H9 (cell line): ENCODE measurements around the gene ARHGDIA. TPM values are rescaled to one million over a fixed set of nuclear protein-coding genes. Genes with fewer than 3 reads are reported as not detected.
A peak's percentile ranks its signal among the peaks of the same experiment; 100 is the strongest.

Experiments
- DNase-seq: peaks from one replicate; pipeline ENCODE4 v3.0.0-alpha.2; 2017
- H2AFZ ChIP-seq: one replicate; pipeline ENCODE4 v1.6.1; 2013; ENCODE audit warnings: mild to moderate bottlenecking, low read length, control low read depth, moderate library complexity
- H2AK5ac ChIP-seq: 2 replicates; pipeline ENCODE4 v1.6.1; 2013; ENCODE audit warnings: low read length, control low read depth, mixed read lengths; ENCODE audit not compliant: insufficient read length
- H2BK120ac ChIP-seq: one replicate; pipeline ENCODE4 v1.6.1; 2013; ENCODE audit warnings: low read depth, mild to moderate bottlenecking, low read length, control low read depth, inconsistent platforms; ENCODE audit not compliant: poor library complexity, severe bottlenecking
- H2BK12ac ChIP-seq: 2 replicates; pipeline ENCODE4 v1.6.1; 2013; ENCODE audit warnings: low read length, control low read depth, mixed read lengths, low read depth; ENCODE audit not compliant: insufficient read length
- H2BK15ac ChIP-seq: 2 replicates; pipeline ENCODE4 v1.6.1; 2013; ENCODE audit warnings: low read depth, low read length, control low read depth
- H2BK20ac ChIP-seq: one replicate; pipeline ENCODE4 v1.6.1; 2013; ENCODE audit warnings: low read depth, mild to moderate bottlenecking, low read length, control low read depth, inconsistent platforms; ENCODE audit not compliant: poor library complexity, severe bottlenecking
- H2BK5ac ChIP-seq: 2 replicates; pipeline ENCODE4 v1.6.1; 2013; ENCODE audit warnings: low read length, control low read depth, mixed read lengths; ENCODE audit not compliant: insufficient read length
- H3K14ac ChIP-seq: 2 replicates; pipeline ENCODE4 v1.6.1; 2013; ENCODE audit warnings: low read length, control low read depth; ENCODE audit not compliant: insufficient read depth
- H3K18ac ChIP-seq: 2 replicates; pipeline ENCODE4 v1.6.1; 2013; ENCODE audit warnings: low read depth, mild to moderate bottlenecking, mixed read lengths, low read length, control low read depth; ENCODE audit not compliant: insufficient read length
- H3K23ac ChIP-seq: 2 replicates; pipeline ENCODE4 v1.6.1; 2013; ENCODE audit warnings: low read length, control low read depth, mixed read lengths, low read depth; ENCODE audit not compliant: insufficient read length
- H3K23me2 ChIP-seq: 2 replicates; pipeline ENCODE4 v1.6.1; 2013; ENCODE audit warnings: low read depth, mild to moderate bottlenecking, mixed read lengths, low read length, control low read depth; ENCODE audit not compliant: insufficient read length, poor library complexity, severe bottlenecking
- H3K27ac ChIP-seq: 2 replicates; pipeline ENCODE4 v1.5.1; 2013; ENCODE audit warnings: low read length, control low read depth, mixed read lengths, low read depth; ENCODE audit not compliant: insufficient read length
- H3K27me3 ChIP-seq: 2 replicates; pipeline ENCODE4 v1.6.1; 2013; ENCODE audit warnings: low read length, control low read depth, inconsistent platforms; ENCODE audit not compliant: insufficient read depth
- H3K4ac ChIP-seq: 2 replicates; pipeline ENCODE4 v1.6.1; 2013; ENCODE audit warnings: low read depth, mild to moderate bottlenecking, control low read depth, inconsistent platforms, low read length, moderate library complexity
- H3K4me1 ChIP-seq: 2 replicates; pipeline ENCODE4 v1.6.1; 2013; ENCODE audit warnings: low read length, control low read depth, inconsistent platforms; ENCODE audit not compliant: insufficient read depth
- H3K4me2 ChIP-seq: 2 replicates; pipeline ENCODE4 v1.6.1; 2013; ENCODE audit warnings: low read length, control low read depth, mixed read lengths; ENCODE audit not compliant: insufficient read length, insufficient read depth
- H3K56ac ChIP-seq: 2 replicates; pipeline ENCODE4 v1.6.1; 2013; ENCODE audit warnings: low read depth, mild to moderate bottlenecking, mixed read lengths, low read length, control low read depth; ENCODE audit not compliant: insufficient read length
- H3K79me1 ChIP-seq: 2 replicates; pipeline ENCODE4 v1.6.1; 2013; ENCODE audit warnings: low read depth, mild to moderate bottlenecking, moderate library complexity, low read length, control low read depth, inconsistent platforms; ENCODE audit not compliant: insufficient read depth, poor library complexity, severe bottlenecking
- H3K79me2 ChIP-seq: 2 replicates; pipeline ENCODE4 v1.6.1; 2013; ENCODE audit warnings: low read length, control low read depth, inconsistent platforms; ENCODE audit not compliant: insufficient read depth
- H3K9ac ChIP-seq: 2 replicates; pipeline ENCODE4 v1.6.1; 2013; ENCODE audit warnings: low read length, control low read depth, mixed read lengths; ENCODE audit not compliant: insufficient read length; ENCODE audit errors: extremely low read depth
- H3K9me3 ChIP-seq: one replicate; pipeline ENCODE4 v1.6.1; 2013; ENCODE audit warnings: low read depth, low read length, inconsistent platforms; ENCODE audit not compliant: control insufficient read depth
- H3T11ph ChIP-seq: one replicate; pipeline ENCODE4 v1.6.1; 2013; ENCODE audit warnings: mild to moderate bottlenecking, low read length, control low read depth, inconsistent platforms
- H4K20me1 ChIP-seq: one replicate; pipeline ENCODE4 v1.6.1; 2013; ENCODE audit not compliant: control insufficient read depth, insufficient read length, insufficient read depth
- H4K5ac ChIP-seq: 2 replicates; pipeline ENCODE4 v1.6.1; 2013; ENCODE audit warnings: low read depth, mild to moderate bottlenecking, mixed read lengths, low read length, control low read depth; ENCODE audit not compliant: insufficient read length
- H4K8ac ChIP-seq: replicated peaks from 2 replicates; pipeline ENCODE4 v1.6.1; 2013; ENCODE audit warnings: low read length, control low read depth, mixed read lengths, low read depth; ENCODE audit not compliant: insufficient read length
- H4K91ac ChIP-seq: 2 replicates; pipeline ENCODE4 v1.6.1; 2013; ENCODE audit warnings: low read depth, mild to moderate bottlenecking, moderate library complexity, mixed read lengths, low read length, control low read depth; ENCODE audit not compliant: insufficient read length
- H3K27ac Mint-ChIP-seq, 3 experiments: 2 replicates in 2 of 3; 3 replicates in 1 of 3; pipeline ENCODE4 v1.8.0; 2020 to 2021; ENCODE audit warnings: mixed read lengths in 3 of 3, mild to moderate bottlenecking in 1 of 3, moderate library complexity in 1 of 3
- H3K27me3 Mint-ChIP-seq: 2 replicates; pipeline ENCODE4 v1.8.0; 2021; ENCODE audit warnings: low read depth, mild to moderate bottlenecking, moderate library complexity, mixed read lengths
- H3K36me3 Mint-ChIP-seq, 3 experiments: 2 replicates in 2 of 3; 3 replicates in 1 of 3; pipeline ENCODE4 v1.8.0; 2020 to 2021; ENCODE audit warnings: low read depth in 3 of 3, mixed read lengths in 3 of 3; ENCODE audit not compliant: insufficient read depth in 1 of 3
- H3K4me1 Mint-ChIP-seq, 2 experiments: 2 replicates each; pipeline ENCODE4 v1.8.0; 2020; ENCODE audit warnings: mixed read lengths in 2 of 2
- H3K4me3 Mint-ChIP-seq, 2 experiments: 2 replicates in 1 of 2; 3 replicates in 1 of 2; pipeline ENCODE4 v1.8.0; 2020 to 2021; ENCODE audit warnings: mild to moderate bottlenecking in 2 of 2, mixed read lengths in 2 of 2, moderate library complexity in 1 of 2
- H3K9me3 Mint-ChIP-seq, 2 experiments: 2 replicates in 1 of 2; 3 replicates in 1 of 2; pipeline ENCODE4 v1.8.0; 2020; ENCODE audit warnings: mild to moderate bottlenecking in 2 of 2, mixed read lengths in 2 of 2, moderate library complexity in 1 of 2
- WGBS: extraction: QIAGEN DNeasy Blood & Tissue Kit; methylation state at CpG from one replicate; pipeline ENCODE4 v1.1.7; 2013; ENCODE audit warnings: missing lambda C conversion rate, low lambda C conversion rate, mixed read lengths; ENCODE audit not compliant: insufficient read length; ENCODE audit errors: extremely low coverage; 5-methylcytosine and 5-hydroxymethylcytosine counted together
- total RNA-seq: library from RNA; stranded (reverse); gene quantifications from 2 replicates; pipeline ENCODE4 v1.2.1, GENCODE V29; 2021
- TF ChIP-seq, protein P1 (sequence below): fragments of 200-600 bp; sonication (generic); conservative IDR thresholded peaks from 3 replicates; pipeline ENCODE4 v1.8.0; 2021; ENCODE audit warnings: antibody characterized with exemption, mild to moderate bottlenecking

ARHGDIA gene
- total RNA-seq, 1 experiment from 2014 or later: 247 TPM

DNA sequence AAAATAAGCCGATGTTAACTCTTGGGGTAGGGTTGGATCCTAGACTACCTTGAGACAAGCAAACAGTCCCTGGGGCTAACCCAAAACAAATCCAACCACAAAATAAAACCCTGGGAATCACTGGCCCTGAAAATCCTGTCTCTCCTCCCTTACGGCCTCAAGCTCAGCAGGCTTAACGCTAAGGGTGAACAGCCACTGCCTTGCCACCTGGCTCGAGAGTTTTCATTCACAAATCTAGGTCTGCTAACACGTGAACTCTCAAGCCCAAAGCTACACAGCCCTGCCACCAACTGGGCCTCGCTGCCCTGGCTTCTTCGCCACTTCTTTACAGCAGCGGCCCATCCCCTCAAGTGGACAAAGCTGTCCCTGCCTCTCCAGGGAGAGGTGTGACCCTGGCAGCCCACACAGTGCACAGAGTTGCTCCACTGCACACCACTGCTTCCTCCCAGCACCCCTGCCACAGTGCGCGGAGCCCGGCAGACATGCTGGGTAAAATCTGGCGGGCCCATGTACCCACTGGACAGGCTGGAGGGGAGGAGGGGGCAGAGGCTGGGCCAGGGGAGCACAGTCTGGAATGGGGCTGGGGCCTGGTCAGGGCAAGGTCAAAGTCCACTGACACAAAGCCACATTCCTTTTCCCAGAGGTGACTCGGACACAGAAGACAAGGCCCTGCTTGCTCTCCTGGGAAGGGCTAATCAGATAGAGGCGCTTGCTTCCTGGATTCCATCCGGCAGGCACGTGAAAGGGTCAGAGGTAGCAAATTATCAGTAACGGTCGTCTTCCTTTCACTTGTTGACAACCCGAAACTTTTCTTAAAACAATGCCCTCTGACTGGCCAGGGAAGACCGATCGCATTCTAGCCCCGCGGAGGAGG lies 39.1 kb upstream of the ARHGDIA start:
- Histone ChIP-seq H3K9me3 (no peaks in the 10 kb centered on the region), H4K8ac (no peak overlapping the region), H3K18ac (no peak overlapping the region), H2BK20ac (no peak overlapping the region), H2AK5ac (no peak overlapping the region), H3K14ac (no peak overlapping the region), H2BK120ac (no peak overlapping the region), H3K4me1 (no peaks in the 10 kb centered on the region), H2AFZ (no peak overlapping the region), H4K91ac (no peak overlapping the region), H3K23ac (no peak overlapping the region), H3K27ac (no peak overlapping the region), H2BK5ac (no peak overlapping the region), H3T11ph (no peak overlapping the region), H3K27me3 (no peaks in the 10 kb centered on the region), H4K5ac (no peak overlapping the region), H3K79me2 (no peaks in the 10 kb centered on the region), H3K79me1 (no peaks in the 10 kb centered on the region), H2BK15ac (no peak overlapping the region), H4K20me1 (no peaks in the 10 kb centered on the region), H3K4ac (no peak overlapping the region), H2BK12ac (no peak overlapping the region), H3K56ac (no peak overlapping the region), H3K9ac (peak overlapping the region; percentile 21), H3K4me2 (peak overlapping the region; percentile 48), H3K23me2 (peaks cover 6% of the 10 kb centered on the region)
- H3K36me3 Mint-ChIP-seq: peaks cover 15 to 34% (median 27%) of the 10 kb centered on the region in 3 experiments; a peak in 6 of 7 replicates
- H3K27me3 Mint-ChIP-seq: no peaks in the 10 kb centered on the region
- H3K4me1 Mint-ChIP-seq: peaks cover 0 to 2% of the 10 kb centered on the region in 2 experiments; a peak in 2 of 4 replicates
- no peak overlapping the region for H3K27ac Mint-ChIP-seq
- peak overlapping the region; percentile 79 to 92 for H3K4me3 Mint-ChIP-seq
- TF ChIP-seq, protein P1, sequence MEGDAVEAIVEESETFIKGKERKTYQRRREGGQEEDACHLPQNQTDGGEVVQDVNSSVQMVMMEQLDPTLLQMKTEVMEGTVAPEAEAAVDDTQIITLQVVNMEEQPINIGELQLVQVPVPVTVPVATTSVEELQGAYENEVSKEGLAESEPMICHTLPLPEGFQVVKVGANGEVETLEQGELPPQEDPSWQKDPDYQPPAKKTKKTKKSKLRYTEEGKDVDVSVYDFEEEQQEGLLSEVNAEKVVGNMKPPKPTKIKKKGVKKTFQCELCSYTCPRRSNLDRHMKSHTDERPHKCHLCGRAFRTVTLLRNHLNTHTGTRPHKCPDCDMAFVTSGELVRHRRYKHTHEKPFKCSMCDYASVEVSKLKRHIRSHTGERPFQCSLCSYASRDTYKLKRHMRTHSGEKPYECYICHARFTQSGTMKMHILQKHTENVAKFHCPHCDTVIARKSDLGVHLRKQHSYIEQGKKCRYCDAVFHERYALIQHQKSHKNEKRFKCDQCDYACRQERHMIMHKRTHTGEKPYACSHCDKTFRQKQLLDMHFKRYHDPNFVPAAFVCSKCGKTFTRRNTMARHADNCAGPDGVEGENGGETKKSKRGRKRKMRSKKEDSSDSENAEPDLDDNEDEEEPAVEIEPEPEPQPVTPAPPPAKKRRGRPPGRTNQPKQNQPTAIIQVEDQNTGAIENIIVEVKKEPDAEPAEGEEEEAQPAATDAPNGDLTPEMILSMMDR: no peak
- no peak for DNase-seq
- no peaks in the 10 kb centered on the region for H3K9me3 Mint-ChIP-seq
- WGBS: no CpG with 5 or more reads among the region's 23 CpGs
